ENCODE data around the gene BOC.

- TF ChIP-seq KMT2A (CRISPR knock-in tag; IDR thresholded peaks at IDR 0.05): no peak
- no peak for TF ChIP-seq CTCF (CRISPR knock-in tag; IDR thresholded peaks at IDR 0.05)
- TF ChIP-seq, protein P1, sequence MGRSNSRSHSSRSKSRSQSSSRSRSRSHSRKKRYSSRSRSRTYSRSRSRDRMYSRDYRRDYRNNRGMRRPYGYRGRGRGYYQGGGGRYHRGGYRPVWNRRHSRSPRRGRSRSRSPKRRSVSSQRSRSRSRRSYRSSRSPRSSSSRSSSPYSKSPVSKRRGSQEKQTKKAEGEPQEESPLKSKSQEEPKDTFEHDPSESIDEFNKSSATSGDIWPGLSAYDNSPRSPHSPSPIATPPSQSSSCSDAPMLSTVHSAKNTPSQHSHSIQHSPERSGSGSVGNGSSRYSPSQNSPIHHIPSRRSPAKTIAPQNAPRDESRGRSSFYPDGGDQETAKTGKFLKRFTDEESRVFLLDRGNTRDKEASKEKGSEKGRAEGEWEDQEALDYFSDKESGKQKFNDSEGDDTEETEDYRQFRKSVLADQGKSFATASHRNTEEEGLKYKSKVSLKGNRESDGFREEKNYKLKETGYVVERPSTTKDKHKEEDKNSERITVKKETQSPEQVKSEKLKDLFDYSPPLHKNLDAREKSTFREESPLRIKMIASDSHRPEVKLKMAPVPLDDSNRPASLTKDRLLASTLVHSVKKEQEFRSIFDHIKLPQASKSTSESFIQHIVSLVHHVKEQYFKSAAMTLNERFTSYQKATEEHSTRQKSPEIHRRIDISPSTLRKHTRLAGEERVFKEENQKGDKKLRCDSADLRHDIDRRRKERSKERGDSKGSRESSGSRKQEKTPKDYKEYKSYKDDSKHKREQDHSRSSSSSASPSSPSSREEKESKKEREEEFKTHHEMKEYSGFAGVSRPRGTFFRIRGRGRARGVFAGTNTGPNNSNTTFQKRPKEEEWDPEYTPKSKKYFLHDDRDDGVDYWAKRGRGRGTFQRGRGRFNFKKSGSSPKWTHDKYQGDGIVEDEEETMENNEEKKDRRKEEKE (IDR thresholded peaks at IDR 0.05): no peak
Observed at GRCh38 chr3:113275583-113275928, 64.2 kb downstream of the BOC start.

Data from HepG2 (cell line).